Esophagus muscularis mucosa (tissue), 4 donors: Measurements from ENCODE around the gene SEC24D.

Experiments
- EP300 ChIP-seq: sonication (generic); formaldehyde crosslinking; IDR thresholded peaks from one replicate; pipeline ENCODE4 v1.6.1; 2017; ENCODE audit warnings: antibody characterized with exemption
- POLR2A ChIP-seq: fragments of 450-650 bp; IDR thresholded peaks from one replicate; pipeline ENCODE4 v1.6.1; 2017; ENCODE audit warnings: antibody characterized with exemption, moderate library complexity, mild to moderate bottlenecking, low read depth
- POLR2AphosphoS5 ChIP-seq, 2 donors: sonication (generic); formaldehyde crosslinking; IDR thresholded peaks; one replicate each; pipeline ENCODE4 v1.6.1; 2017; ENCODE audit warnings: antibody characterized with exemption in 2 of 2
- TF ChIP-seq, protein P1 (sequence below), 3 experiments: fragments of 200-600 bp in 2 of 3; fragments of 450-650 bp in 1 of 3; sonication (generic) in 2 of 3; IDR thresholded peaks; one replicate each; pipeline ENCODE4 v1.5.1; 2017 to 2019; ENCODE audit warnings: antibody characterized with exemption in 3 of 3, mild to moderate bottlenecking in 2 of 3, moderate library complexity in 1 of 3

DNA sequence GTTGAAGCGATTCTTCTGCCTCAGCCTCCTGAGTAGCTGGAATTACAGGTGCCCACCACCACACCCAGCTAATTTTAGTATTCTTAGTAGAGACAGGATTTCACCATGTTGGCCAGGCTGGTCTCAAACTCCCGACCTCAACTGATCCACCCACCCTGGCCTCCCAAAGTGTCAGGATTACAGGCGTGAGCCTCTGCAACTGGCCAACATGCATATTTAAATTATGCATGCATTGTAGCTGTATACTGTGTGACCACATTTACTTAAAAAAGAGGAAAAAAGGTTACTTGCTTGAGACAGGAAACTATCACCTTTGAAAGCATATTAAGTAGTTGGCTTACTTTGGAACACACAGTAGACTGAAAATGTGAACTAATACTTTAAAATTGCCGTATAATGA lies 121.2 kb downstream of the SEC24D start:
- TF ChIP-seq POLR2AphosphoS5 (IDR thresholded peaks at IDR 0.05) (no peak), EP300 (no peak), POLR2A (no peak)
- TF ChIP-seq, protein P1, sequence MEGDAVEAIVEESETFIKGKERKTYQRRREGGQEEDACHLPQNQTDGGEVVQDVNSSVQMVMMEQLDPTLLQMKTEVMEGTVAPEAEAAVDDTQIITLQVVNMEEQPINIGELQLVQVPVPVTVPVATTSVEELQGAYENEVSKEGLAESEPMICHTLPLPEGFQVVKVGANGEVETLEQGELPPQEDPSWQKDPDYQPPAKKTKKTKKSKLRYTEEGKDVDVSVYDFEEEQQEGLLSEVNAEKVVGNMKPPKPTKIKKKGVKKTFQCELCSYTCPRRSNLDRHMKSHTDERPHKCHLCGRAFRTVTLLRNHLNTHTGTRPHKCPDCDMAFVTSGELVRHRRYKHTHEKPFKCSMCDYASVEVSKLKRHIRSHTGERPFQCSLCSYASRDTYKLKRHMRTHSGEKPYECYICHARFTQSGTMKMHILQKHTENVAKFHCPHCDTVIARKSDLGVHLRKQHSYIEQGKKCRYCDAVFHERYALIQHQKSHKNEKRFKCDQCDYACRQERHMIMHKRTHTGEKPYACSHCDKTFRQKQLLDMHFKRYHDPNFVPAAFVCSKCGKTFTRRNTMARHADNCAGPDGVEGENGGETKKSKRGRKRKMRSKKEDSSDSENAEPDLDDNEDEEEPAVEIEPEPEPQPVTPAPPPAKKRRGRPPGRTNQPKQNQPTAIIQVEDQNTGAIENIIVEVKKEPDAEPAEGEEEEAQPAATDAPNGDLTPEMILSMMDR (IDR thresholded peaks at IDR 0.05): no peak
